Measurements from ENCODE around the gene KIF4A.

The KIF4A gene

GRCh38 chrX:70468709-70469108 is 178.8 kb downstream of the KIF4A start:
- no peak for DNase-seq (ENCODE audit: low read depth in 4 of 4, low spot score in 1 of 4)
